Vagina (tissue), 2 donors: ENCODE results near the gene ST7. TPM values are rescaled to one million over a fixed set of nuclear protein-coding genes. Genes with fewer than 3 reads are reported as not detected.

Experiments
- DNase-seq, 2 donors: peaks; one replicate each; pipeline ENCODE4 v3.0.0-alpha.2; 2017; ENCODE audit errors: extremely low spot score in 2 of 2
- H3K27ac ChIP-seq: fragments of 200-600 bp; sonication (generic); one replicate; pipeline ENCODE4 v1.5.1; 2019
- H3K27me3 ChIP-seq: fragments of 200-600 bp; sonication (generic); one replicate; pipeline ENCODE4 v1.5.1; 2019
- H3K36me3 ChIP-seq, 2 donors: fragments of 200-600 bp; sonication (generic); one replicate each; pipeline ENCODE4 v1.5.1; 2017 to 2019
- H3K4me1 ChIP-seq: fragments of 200-600 bp; sonication (generic); one replicate; pipeline ENCODE4 v1.5.1; 2019
- H3K4me3 ChIP-seq, 2 donors: fragments of 200-600 bp; sonication (generic); 1 replicate in 1 of 2; 2 replicates in 1 of 2; pipeline ENCODE4 v1.5.1; 2016 to 2019
- H3K9me3 ChIP-seq: fragments of 200-600 bp; sonication (generic); one replicate; pipeline ENCODE4 v1.5.1; 2019
- POLR2A ChIP-seq, 2 donors: fragments of 450-650 bp; IDR thresholded peaks; one replicate each; pipeline ENCODE4 v1.6.1; 2017; ENCODE audit warnings: antibody characterized with exemption in 2 of 2, mild to moderate bottlenecking in 2 of 2, moderate library complexity in 2 of 2
- POLR2AphosphoS5 ChIP-seq, 2 donors: sonication (generic); formaldehyde crosslinking; IDR thresholded peaks; one replicate each; pipeline ENCODE4 v1.9.0; 2017; ENCODE audit warnings: antibody characterized with exemption in 2 of 2, mild to moderate bottlenecking in 2 of 2, low read depth in 1 of 2; ENCODE audit not compliant: insufficient read depth in 1 of 2
- intact Hi-C: fragments of 100-400 bp; cut with DNase I; formaldehyde crosslinking; loops from one replicate; pipeline ENCODE4 v1.15.1; 2023
- total RNA-seq: library from RNA; depleted of rRNA; stranded (reverse); fragments of >200 nt; gene quantifications from one replicate; pipeline ENCODE4 v1.2.3, GENCODE V29; 2016
- TF ChIP-seq, protein P1 (sequence below), 3 experiments: fragments of 450-650 bp in 2 of 3; fragments of 200-600 bp in 1 of 3; sonication (generic) in 1 of 3; IDR thresholded peaks; one replicate each; pipeline ENCODE4 v1.5.1; 2017 to 2019; ENCODE audit warnings: antibody characterized with exemption in 3 of 3, mild to moderate bottlenecking in 2 of 3, moderate library complexity in 2 of 3

The ST7 gene
- total RNA-seq, 1 donor from 2014 or later = 15.2 TPM

DNA sequence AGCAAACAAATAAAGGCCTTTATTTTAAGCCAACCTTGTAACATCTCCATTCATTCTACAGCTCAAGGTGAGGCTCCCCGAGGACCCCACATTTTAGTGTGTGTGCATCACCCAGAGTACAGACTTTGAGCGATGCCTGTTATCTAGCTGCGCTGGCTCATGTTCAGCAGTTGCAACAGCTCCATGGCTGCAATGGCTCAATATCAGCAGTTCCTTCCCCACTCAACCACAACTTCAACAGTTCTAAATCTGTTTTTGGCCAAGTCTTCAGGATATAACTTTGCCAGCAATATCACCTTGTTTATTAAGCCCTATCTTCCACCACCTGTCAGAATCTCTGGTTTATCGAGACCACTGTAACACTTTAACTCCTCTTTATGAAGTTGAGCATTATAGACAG lies 273.8 kb downstream of the ST7 start:
- Histone ChIP-seq H3K36me3 (no peaks in the 10 kb centered on the region), H3K27ac (no peak overlapping the region), H3K9me3 (no peaks in the 10 kb centered on the region), H3K4me3 (no peak overlapping the region), H3K4me1 (no peaks in the 10 kb centered on the region), H3K27me3 (no peaks in the 10 kb centered on the region)
- TF ChIP-seq POLR2AphosphoS5 (IDR thresholded peaks at IDR 0.05; ENCODE audit: insufficient read depth in 1 of 2, low read depth in 1 of 2) = no peak
- TF ChIP-seq, protein P1, sequence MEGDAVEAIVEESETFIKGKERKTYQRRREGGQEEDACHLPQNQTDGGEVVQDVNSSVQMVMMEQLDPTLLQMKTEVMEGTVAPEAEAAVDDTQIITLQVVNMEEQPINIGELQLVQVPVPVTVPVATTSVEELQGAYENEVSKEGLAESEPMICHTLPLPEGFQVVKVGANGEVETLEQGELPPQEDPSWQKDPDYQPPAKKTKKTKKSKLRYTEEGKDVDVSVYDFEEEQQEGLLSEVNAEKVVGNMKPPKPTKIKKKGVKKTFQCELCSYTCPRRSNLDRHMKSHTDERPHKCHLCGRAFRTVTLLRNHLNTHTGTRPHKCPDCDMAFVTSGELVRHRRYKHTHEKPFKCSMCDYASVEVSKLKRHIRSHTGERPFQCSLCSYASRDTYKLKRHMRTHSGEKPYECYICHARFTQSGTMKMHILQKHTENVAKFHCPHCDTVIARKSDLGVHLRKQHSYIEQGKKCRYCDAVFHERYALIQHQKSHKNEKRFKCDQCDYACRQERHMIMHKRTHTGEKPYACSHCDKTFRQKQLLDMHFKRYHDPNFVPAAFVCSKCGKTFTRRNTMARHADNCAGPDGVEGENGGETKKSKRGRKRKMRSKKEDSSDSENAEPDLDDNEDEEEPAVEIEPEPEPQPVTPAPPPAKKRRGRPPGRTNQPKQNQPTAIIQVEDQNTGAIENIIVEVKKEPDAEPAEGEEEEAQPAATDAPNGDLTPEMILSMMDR (IDR thresholded peaks at IDR 0.05) = no peak
- intact Hi-C loops = no loop called here
- DNase-seq = no peak

DNA sequence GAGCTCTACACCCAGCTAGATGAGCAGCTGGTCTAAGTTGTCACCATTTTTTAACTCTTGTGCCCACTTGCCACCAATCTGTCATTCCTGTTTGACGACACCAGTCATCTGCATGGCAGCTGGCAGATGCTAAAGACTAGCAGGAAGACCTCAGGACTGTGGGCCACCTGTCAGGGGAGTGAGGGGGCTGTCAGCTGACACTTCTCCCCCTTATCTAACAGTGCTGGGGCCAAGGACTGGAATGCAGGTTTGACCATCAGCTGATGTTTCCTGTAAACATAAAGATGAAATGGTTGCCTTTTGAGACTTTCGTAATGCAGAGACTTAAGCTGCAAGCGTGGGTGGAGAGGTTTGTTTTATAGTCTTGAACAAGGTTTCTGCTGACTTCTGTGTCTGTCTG lies 276.0 kb downstream of the ST7 start:
- intact Hi-C loops = no loop called here
- Histone ChIP-seq H3K36me3 (no peaks in the 10 kb centered on the region), H3K9me3 (no peaks in the 10 kb centered on the region), H3K4me1 (no peaks in the 10 kb centered on the region), H3K27ac (no peak overlapping the region), H3K27me3 (no peaks in the 10 kb centered on the region), H3K4me3 (no peak overlapping the region)
- TF ChIP-seq POLR2AphosphoS5 (IDR thresholded peaks at IDR 0.05; ENCODE audit: insufficient read depth in 1 of 2, low read depth in 1 of 2) = no peak
- TF ChIP-seq, protein P1 (IDR thresholded peaks at IDR 0.05) = no peak
- TF ChIP-seq POLR2A (IDR thresholded peaks at IDR 0.05) = no peak
- no peak for DNase-seq

DNA sequence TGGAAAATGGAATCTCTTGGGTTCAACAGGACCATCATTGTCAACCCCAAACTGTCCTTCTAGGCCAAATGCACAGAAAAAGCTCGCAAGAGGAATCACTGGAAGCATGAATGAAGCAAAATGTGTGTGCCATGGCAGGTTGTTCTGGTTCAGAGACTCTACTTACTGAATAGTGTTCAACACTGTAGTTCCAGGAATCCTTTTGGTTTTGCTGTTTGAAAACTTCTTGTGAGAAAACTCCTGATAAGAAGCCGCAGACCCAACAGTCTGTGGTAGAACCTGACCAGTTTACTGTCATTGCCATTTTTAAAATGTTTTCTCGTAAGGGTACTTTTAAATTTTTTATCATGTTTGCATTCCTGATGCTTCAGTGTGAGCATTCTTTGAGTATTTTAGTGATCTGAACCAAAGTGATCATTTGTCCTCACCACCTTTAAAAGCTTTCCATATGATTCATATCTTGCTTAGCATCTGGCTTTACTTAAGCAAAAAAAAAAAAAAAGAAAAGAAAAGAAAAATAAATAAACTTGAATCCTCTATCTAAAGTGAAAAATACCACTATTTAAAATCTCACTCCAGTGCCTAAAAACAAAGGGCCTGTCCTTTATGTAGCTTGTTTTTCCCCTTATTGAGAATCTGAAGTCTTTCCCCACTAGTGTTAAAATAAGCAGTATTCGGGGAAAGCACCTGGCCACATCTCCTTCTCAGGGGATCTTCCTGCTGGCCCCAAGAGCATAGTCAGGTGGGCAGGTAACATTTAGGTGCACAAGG lies 277.2 kb downstream of the ST7 start:
- intact Hi-C loops = no loop called here
- Histone ChIP-seq H3K27ac (no peak overlapping the region), H3K36me3 (no peaks in the 10 kb centered on the region), H3K4me3 (no peak overlapping the region), H3K9me3 (no peaks in the 10 kb centered on the region), H3K4me1 (no peaks in the 10 kb centered on the region), H3K27me3 (no peaks in the 10 kb centered on the region)
- no peak for DNase-seq
- TF ChIP-seq POLR2AphosphoS5 (IDR thresholded peaks at IDR 0.05; ENCODE audit: insufficient read depth in 1 of 2, low read depth in 1 of 2) (no peak), POLR2A (IDR thresholded peaks at IDR 0.05) (no peak)
- TF ChIP-seq, protein P1 (IDR thresholded peaks at IDR 0.05) = no peak

DNA sequence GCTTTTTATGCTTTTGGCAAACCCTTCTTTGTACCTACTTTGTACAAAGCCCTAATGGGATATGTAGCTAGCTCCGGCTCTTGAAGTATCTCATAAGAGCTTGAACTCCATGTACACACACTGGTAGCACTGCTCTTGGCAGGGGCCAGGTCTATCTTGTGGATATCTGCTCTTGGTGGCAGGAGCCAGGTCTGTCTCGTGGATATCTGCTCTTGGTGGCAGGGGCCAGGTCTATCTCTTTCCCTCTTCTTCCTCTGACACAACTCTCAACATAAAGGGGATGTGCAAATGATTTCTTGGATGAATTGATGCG lies 277.7 kb downstream of the ST7 start:
- no peak for DNase-seq
- H3K36me3 ChIP-seq = no peaks in the 10 kb centered on the region
- H3K4me1 ChIP-seq = no peaks in the 10 kb centered on the region
- H3K9me3 ChIP-seq = no peaks in the 10 kb centered on the region
- TF ChIP-seq POLR2AphosphoS5 (IDR thresholded peaks at IDR 0.05; ENCODE audit: insufficient read depth in 1 of 2, low read depth in 1 of 2) = no peak
- no peak for TF ChIP-seq POLR2A (IDR thresholded peaks at IDR 0.05)
- TF ChIP-seq, protein P1 (IDR thresholded peaks at IDR 0.05) = no peak
- H3K27ac ChIP-seq = no peak overlapping the region
- no peaks in the 10 kb centered on the region for H3K27me3 ChIP-seq
- intact Hi-C loops = no loop called here
- H3K4me3 ChIP-seq = no peak overlapping the region

DNA sequence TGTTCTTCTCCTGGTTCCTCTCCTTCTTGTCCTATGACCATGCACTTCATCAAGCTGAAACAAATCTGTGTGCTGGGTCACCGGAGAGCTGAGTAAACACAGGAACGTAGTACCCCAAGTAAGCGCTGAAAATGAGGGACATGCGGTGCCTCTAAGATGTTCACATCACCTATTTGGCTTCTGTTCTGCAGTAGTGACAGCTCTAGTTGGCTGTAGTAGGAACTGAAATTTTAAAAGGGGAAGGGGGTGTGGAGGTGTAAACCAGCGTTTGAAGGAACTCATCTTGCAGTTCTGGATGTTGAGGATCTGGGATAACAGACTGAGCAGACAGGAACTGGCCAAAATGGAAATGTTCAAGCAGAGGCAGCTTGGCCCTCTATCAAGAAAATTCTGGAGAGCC lies 284.3 kb downstream of the ST7 start:
- intact Hi-C loops = no loop called here
- H3K9me3 ChIP-seq = no peaks in the 10 kb centered on the region

More for the DNA sequence above, 284.3 kb downstream of the ST7 start:
- Histone ChIP-seq H3K36me3 (no peaks in the 10 kb centered on the region), H3K27me3 (no peaks in the 10 kb centered on the region), H3K27ac (no peak overlapping the region), H3K4me1 (no peaks in the 10 kb centered on the region), H3K4me3 (no peak overlapping the region)
- TF ChIP-seq POLR2A (IDR thresholded peaks at IDR 0.05) (no peak), POLR2AphosphoS5 (IDR thresholded peaks at IDR 0.05; ENCODE audit: insufficient read depth in 1 of 2, low read depth in 1 of 2) (no peak)
- TF ChIP-seq, protein P1 (IDR thresholded peaks at IDR 0.05) = no peak
- no peak for DNase-seq
